T-cell (primary cell): ENCODE measurements around the gene RELA. TPM values are rescaled to one million over a fixed set of nuclear protein-coding genes. Genes with fewer than 3 reads are reported as not detected.

ENCODE experiments used
- ATAC-seq, 4 experiments: fragments of 200-7000 bp in 3 of 4; fragments of 150-1000 bp in 1 of 4; cut with Tn5 transposase; replicated peaks in 1 of 4; 1 replicate in 3 of 4; 2 replicates in 1 of 4; pipeline ENCODE4 v1.10.0; 2021; ENCODE audit warnings: moderate library complexity in 3 of 4, mild to moderate bottlenecking in 2 of 4, moderate number of reproducible peaks in 1 of 4
- CTCF ChIA-PET, 2 donors: fragments of 300-600 bp; sonication (Branson Sonifier 250); formaldehyde crosslinking; loops; one replicate each; lab custom pipeline; 2022; ENCODE audit warnings: antibody characterized with exemption in 2 of 2; lab: Charles Lee
- POLR2A ChIA-PET, 2 donors: fragments of 300-600 bp; sonication (Branson Sonifier 250); formaldehyde crosslinking; loops; one replicate each; lab custom pipeline; 2022; ENCODE audit warnings: antibody characterized with exemption in 2 of 2; lab: Charles Lee
- DNase-seq, 35 experiments: peaks; one replicate each; pipeline versions ENCODE4 v3.0.0 to v3.0.0-alpha.2; 2013 to 2023
- H3K27ac ChIP-seq: one replicate; pipeline ENCODE4 v1.5.1; 2013; ENCODE audit warnings: low read length
- H3K27me3 ChIP-seq, 2 experiments: replicated peaks in 1 of 2; 1 replicate in 1 of 2; 2 replicates in 1 of 2; pipeline versions ENCODE4 v1.6.1 to v1.7.0; 2013; ENCODE audit warnings: low read length in 1 of 2, mixed read lengths in 1 of 2; ENCODE audit not compliant: control insufficient read depth in 2 of 2, insufficient read depth in 2 of 2; ENCODE audit errors: extremely low read depth in 1 of 2
- H3K36me3 ChIP-seq, 2 donors: 1 replicate in 1 of 2; 2 replicates in 1 of 2; pipeline versions ENCODE4 v1.6.1 to v1.7.0; 2013; ENCODE audit warnings: low read length in 1 of 2; ENCODE audit not compliant: control insufficient read depth in 2 of 2, insufficient read depth in 1 of 2; ENCODE audit errors: extremely low read depth in 1 of 2
- H3K4me1 ChIP-seq, 2 experiments: 1 replicate in 1 of 2; 2 replicates in 1 of 2; pipeline versions ENCODE4 v1.6.1 to v1.7.0; 2013; ENCODE audit warnings: low read length in 2 of 2, mixed read lengths in 1 of 2; ENCODE audit not compliant: insufficient read depth in 2 of 2, control insufficient read depth in 1 of 2; ENCODE audit errors: extremely low read depth in 1 of 2
- H3K4me3 ChIP-seq, 2 donors: 1 replicate in 1 of 2; 2 replicates in 1 of 2; pipeline versions ENCODE4 v1.5.1 to v1.7.0; 2013; ENCODE audit warnings: mild to moderate bottlenecking in 2 of 2, low read length in 1 of 2, moderate library complexity in 1 of 2; ENCODE audit not compliant: control insufficient read depth in 1 of 2; ENCODE audit errors: extremely low read depth in 1 of 2
- H3K9me3 ChIP-seq: 2 replicates; pipeline ENCODE4 v1.7.0; 2013
- H3K27ac Mint-ChIP-seq, 2 donors: one replicate each; pipeline ENCODE4 v1.8.0; 2020 to 2021; ENCODE audit warnings: mild to moderate bottlenecking in 2 of 2, mixed read lengths in 2 of 2
- H3K27me3 Mint-ChIP-seq, 2 donors: one replicate each; pipeline ENCODE4 v1.8.0; 2021 to 2022; ENCODE audit warnings: mixed read lengths in 2 of 2
- H3K36me3 Mint-ChIP-seq: one replicate; pipeline ENCODE4 v1.8.0; 2021; ENCODE audit warnings: mixed read lengths
- H3K4me1 Mint-ChIP-seq, 3 donors: one replicate each; pipeline ENCODE4 v1.8.0; 2020 to 2022; ENCODE audit warnings: mixed read lengths in 3 of 3, mild to moderate bottlenecking in 1 of 3
- H3K4me3 Mint-ChIP-seq, 3 donors: one replicate each; pipeline ENCODE4 v1.8.0; 2020 to 2022; ENCODE audit warnings: mild to moderate bottlenecking in 3 of 3, mixed read lengths in 3 of 3, moderate library complexity in 3 of 3
- H3K9me3 Mint-ChIP-seq, 3 donors: one replicate each; pipeline ENCODE4 v1.8.0; 2020 to 2022; ENCODE audit warnings: mixed read lengths in 3 of 3
- WGBS: methylation state at CpG from one replicate; pipeline ENCODE4 v1.1.5; 2013; ENCODE audit warnings: missing lambda C conversion rate; ENCODE audit not compliant: insufficient coverage; 5-methylcytosine and 5-hydroxymethylcytosine counted together
- total RNA-seq, 35 experiments: library from RNA in 6 of 35; stranded (reverse) in 6 of 35; fragments of 120-200 nt in 1 of 35; gene quantifications; one replicate each; pipeline versions ENCODE4 v1.2.1 to v1.2.4 and lab custom pipeline; 2013 to 2026

The RELA gene
- total RNA-seq, 5 donors from 2014 or later (not counting 1 experiment from before 2014, with no cell fraction given) = 155 to 302 (median 172) TPM

- H3K4me1 ChIP-seq = peaks cover 15 to 26% of the 10 kb centered on the region in 2 experiments
- H3K27ac ChIP-seq = no peak overlapping the region
- CTCF ChIA-PET = no interaction called here
- Mint-ChIP-seq H3K4me3 (no peak overlapping the region), H3K36me3 (peaks cover 23% of the 10 kb centered on the region), H3K9me3 (no peaks in the 10 kb centered on the region), H3K4me1 (peaks cover 31 to 34% (median 33%) of the 10 kb centered on the region in 3 donors), H3K27ac (no peak overlapping the region), H3K27me3 (no peaks in the 10 kb centered on the region)
- peaks cover 14 to 61% of the 10 kb centered on the region in 2 donors for H3K36me3 ChIP-seq
- POLR2A ChIA-PET = no interaction called here
- ATAC-seq = peak in 1 of 4 experiments; percentile 42
- no peaks in the 10 kb centered on the region for H3K27me3 ChIP-seq
- DNase-seq = peak in 1 of 35 experiments; percentile 22
- no peaks in the 10 kb centered on the region for H3K9me3 ChIP-seq
- H3K4me3 ChIP-seq = no peak overlapping the region
- 92% methylated on average over 56 of the region's 67 CpGs for WGBS
Measured at GRCh38 chr11:65606876-65607613, 55.7 kb downstream of the RELA start.

DNA sequence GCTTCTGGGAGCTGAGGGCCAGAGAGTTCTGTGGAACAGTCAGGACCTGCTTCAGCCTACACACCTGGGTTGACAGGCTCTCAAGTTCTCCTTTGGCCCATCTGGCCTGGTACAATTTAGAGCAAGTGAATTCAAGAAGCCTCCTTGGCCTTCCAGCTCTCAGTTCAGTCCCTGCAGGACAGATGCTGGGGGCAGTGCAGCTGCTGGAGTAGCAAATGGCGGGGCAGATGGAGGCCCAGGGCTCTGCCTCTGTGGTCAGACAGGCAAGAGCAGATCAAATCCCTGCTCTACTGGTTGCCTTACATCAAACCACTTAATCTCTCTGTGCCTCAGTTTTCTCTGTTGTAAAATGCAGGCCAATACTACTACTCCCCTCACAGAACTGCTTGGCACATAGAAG is 58.5 kb downstream of the RELA start:
- no peak for ATAC-seq
- Histone ChIP-seq H3K27ac (no peak overlapping the region), H3K9me3 (no peaks in the 10 kb centered on the region), H3K36me3 (peaks cover 8 to 56% of the 10 kb centered on the region in 2 donors), H3K4me3 (no peak overlapping the region), H3K27me3 (no peaks in the 10 kb centered on the region), H3K4me1 (no peaks in the 10 kb centered on the region)
- CTCF ChIA-PET = interaction anchor here (0.6 kb wide), 2 partner anchors 143 to 243 kb away, joined by 4 to 5 read pairs; no protein-coding TSS in a partner anchor
- H3K9me3 Mint-ChIP-seq = no peaks in the 10 kb centered on the region
- H3K27ac Mint-ChIP-seq = no peak overlapping the region
- no peaks in the 10 kb centered on the region for H3K27me3 Mint-ChIP-seq
- no peak overlapping the region for H3K4me3 Mint-ChIP-seq
- H3K4me1 Mint-ChIP-seq = peaks cover 6 to 7% (median 6%) of the 10 kb centered on the region in 3 donors
- no peak for DNase-seq
- 100% methylated on average over 1 of the region's 1 CpG for WGBS
- peaks cover 22% of the 10 kb centered on the region for H3K36me3 Mint-ChIP-seq
- POLR2A ChIA-PET = interaction anchor here in 1 of 2 donors (0.6 kb wide), 2 partner anchors 9 to 376 kb away, joined by 3 read pairs; partner anchors contain the start of gene KCNK7

Other genes starting within 250 kb of the RELA start
- gene NEAT1, start 240.1 kb downstream of the RELA start, total RNA-seq = 1,000 to 10,000 TPM in 1 of 5 donors, 100 to 1,000 TPM in 4; 368 to 1,017 (median 906) TPM
- over 10,000 TPM; 21,382 to 33,585 (median 22,045) TPM for gene MALAT1, start 163.9 kb downstream of the RELA start, total RNA-seq
- 10 to 100 TPM; 66.4 to 96.8 (median 76.8) TPM for gene SCYL1, start 137.8 kb downstream of the RELA start, total RNA-seq
- 100 to 1,000 TPM; 200 to 364 (median 284) TPM for gene LTBP3, start 104.6 kb downstream of the RELA start, total RNA-seq
- gene ZNRD2, start 92.4 kb downstream of the RELA start, total RNA-seq = 10 to 100 TPM; 32.5 to 36.9 (median 34.5) TPM
- 10 to 100 TPM; 36.3 to 72.9 (median 69.3) TPM for gene FAM89B, start 90.4 kb downstream of the RELA start, total RNA-seq
- 100 to 1,000 TPM; 115 to 170 (median 150) TPM for gene EHBP1L1, start 86.9 kb downstream of the RELA start, total RNA-seq
- gene KCNK7, start 67.1 kb downstream of the RELA start, total RNA-seq = 1 to 10 TPM; 2.3 to 8.0 (median 3.6) TPM
- 100 to 1,000 TPM in 2 of 5 donors, 10 to 100 TPM in 3; 60.8 to 110 (median 84.0) TPM for gene MAP3K11, start 48.7 kb downstream of the RELA start, total RNA-seq
- 10 to 100 TPM; 54.2 to 74.7 (median 66.8) TPM for gene PCNX3, start 47.1 kb downstream of the RELA start, total RNA-seq
- 100 to 1,000 TPM; 179 to 285 (median 200) TPM for gene SIPA1, start 24.8 kb downstream of the RELA start, total RNA-seq
- gene KAT5, start 49.3 kb upstream of the RELA start, total RNA-seq = 100 to 1,000 TPM in 4 of 5 donors, 10 to 100 TPM in 1; 99.9 to 111 (median 104) TPM
- gene RNASEH2C, start 57.9 kb upstream of the RELA start, total RNA-seq = 10 to 100 TPM; 35.8 to 77.4 (median 70.7) TPM
- 10 to 100 TPM; 17.7 to 31.6 (median 30.1) TPM for gene AP5B1, start 118.1 kb upstream of the RELA start, total RNA-seq
- under 1 TPM in 2 of 5 donors, not detected in 3; 0.12 to 0.13 TPM for gene OVOL1, start 124.1 kb upstream of the RELA start, total RNA-seq
- gene SNX32, start 171.0 kb upstream of the RELA start, total RNA-seq = 1 to 10 TPM in 4 of 5 donors, under 1 TPM in 1; 0.26 to 1.4 (median 1.2) TPM
- 100 to 1,000 TPM; 584 to 761 (median 636) TPM for gene CFL1, start 195.3 kb upstream of the RELA start, total RNA-seq
- 100 to 1,000 TPM in 2 of 5 donors, 10 to 100 TPM in 3; 55.5 to 118 (median 95.6) TPM for gene MUS81, start 197.5 kb upstream of the RELA start, total RNA-seq
- 10 to 100 TPM in 3 of 5 donors, 1 to 10 TPM in 2; 7.0 to 14.1 (median 10.2) TPM for gene EFEMP2, start 209.9 kb upstream of the RELA start, total RNA-seq
- gene CTSW, start 216.9 kb upstream of the RELA start, total RNA-seq = 100 to 1,000 TPM in 1 of 5 donors, 10 to 100 TPM in 4; 45.3 to 127 (median 66.4) TPM
- gene FIBP, start 225.6 kb upstream of the RELA start, total RNA-seq = 10 to 100 TPM; 30.2 to 47.1 (median 39.2) TPM
- gene CCDC85B, start 227.8 kb upstream of the RELA start, total RNA-seq = 10 to 100 TPM; 20.3 to 39.0 (median 37.4) TPM
- 1 to 10 TPM in 2 of 5 donors, under 1 TPM in 3; 0.49 to 1.6 (median 0.65) TPM for gene FOSL1, start 237.5 kb upstream of the RELA start, total RNA-seq